ENCODE measurements around the gene MEGF9.
"Not testable (repeated sequence)": the region's sequence is repeated elsewhere in the genome, so short reads cannot be mapped to it uniquely, and the experiment has no call there.

The MEGF9 gene

GRCh38 chr9:120571443-120572257 lies 142.6 kb downstream of the MEGF9 start:
- no peak for DNase-seq (ENCODE audit: low read depth)

- no peak for DNase-seq (ENCODE audit: low read depth)
Observed at GRCh38 chr9:120570296-120570695, 144.0 kb downstream of the MEGF9 start.

- DNase-seq (ENCODE audit: low read depth): no peak
Observed at GRCh38 chr9:120569556-120569955, 144.7 kb downstream of the MEGF9 start.

GRCh38 chr9:120568816-120569215 lies 145.5 kb downstream of the MEGF9 start:
- no peak for DNase-seq (ENCODE audit: low read depth)

- no peak for DNase-seq (ENCODE audit: low read depth)
Observed at GRCh38 chr9:120567874-120568273, 146.4 kb downstream of the MEGF9 start.

- DNase-seq (ENCODE audit: low read depth): no peak
Observed at GRCh38 chr9:120567081-120567480, 147.2 kb downstream of the MEGF9 start.

GRCh38 chr9:120564589-120564988 lies 149.7 kb downstream of the MEGF9 start:
- DNase-seq (ENCODE audit: low read depth): no peak

- DNase-seq (ENCODE audit: low read depth): no peak
Observed at GRCh38 chr9:120562861-120563443, 151.3 kb downstream of the MEGF9 start.

- DNase-seq (ENCODE audit: low read depth): no peak
Observed at GRCh38 chr9:120561709-120562108, 152.6 kb downstream of the MEGF9 start.

- DNase-seq (ENCODE audit: low read depth): no peak
Observed at GRCh38 chr9:120559546-120559945, 154.7 kb downstream of the MEGF9 start.

GRCh38 chr9:120558454-120558853 lies 155.8 kb downstream of the MEGF9 start:
- DNase-seq (ENCODE audit: low read depth): no peak

- no peak for DNase-seq (ENCODE audit: low read depth)
Observed at GRCh38 chr9:120557205-120557604, 157.1 kb downstream of the MEGF9 start.

- DNase-seq (ENCODE audit: low read depth): no peak
Observed at GRCh38 chr9:120556775-120557174, 157.5 kb downstream of the MEGF9 start.

- no peak for DNase-seq (ENCODE audit: low read depth)
Observed at GRCh38 chr9:120555839-120556238, 158.4 kb downstream of the MEGF9 start.

- not testable (repeated sequence) for DNase-seq (ENCODE audit: low read depth)
Observed at GRCh38 chr9:120552210-120552704, 162.0 kb downstream of the MEGF9 start.

Data from stimulated activated CD8-positive, alpha-beta memory T cell treated with anti-CD3 and anti-CD28 coated beads, Interleukin-15, amount 100 ng/mL, for 1 hour (primary cell).